IPS-20b (cell line): ENCODE measurements around the gene SH3RF3.

ENCODE experiments used
- H3K27ac ChIP-seq: one replicate; pipeline ENCODE4 v1.5.1; 2013; ENCODE audit warnings: low read length
- H3K27me3 ChIP-seq: 2 replicates; pipeline ENCODE4 v1.6.1; 2013; ENCODE audit warnings: mild to moderate bottlenecking, low read length, inconsistent platforms; ENCODE audit not compliant: insufficient read depth
- H3K36me3 ChIP-seq: 2 replicates; pipeline ENCODE4 v1.6.1; 2013; ENCODE audit warnings: low read depth, mild to moderate bottlenecking, inconsistent platforms, low read length, moderate library complexity; ENCODE audit not compliant: insufficient read depth
- H3K4me1 ChIP-seq: 2 replicates; pipeline ENCODE4 v1.6.1; 2013; ENCODE audit warnings: mild to moderate bottlenecking, control low read depth, inconsistent platforms, low read length, moderate library complexity; ENCODE audit not compliant: insufficient read depth
- H3K4me3 ChIP-seq: 2 replicates; pipeline ENCODE4 v1.5.1; 2013; ENCODE audit warnings: mild to moderate bottlenecking, low read length, inconsistent platforms
- H3K9ac ChIP-seq: 2 replicates; pipeline ENCODE4 v1.6.1; 2013; ENCODE audit warnings: low read depth, mild to moderate bottlenecking, inconsistent platforms, low read length, moderate library complexity
- H3K9me3 ChIP-seq: 2 replicates; pipeline ENCODE4 v1.6.1; 2013; ENCODE audit warnings: mild to moderate bottlenecking, low read depth, low read length, inconsistent platforms; ENCODE audit not compliant: insufficient read depth

The SH3RF3 gene

GRCh38 chr2:109304731-109305470, 175.9 kb downstream of the SH3RF3 start:
- Histone ChIP-seq H3K9me3 (no peaks in the 10 kb centered on the region), H3K27me3 (no peaks in the 10 kb centered on the region), H3K36me3 (no peaks in the 10 kb centered on the region), H3K4me3 (no peak overlapping the region), H3K9ac (no peak overlapping the region), H3K27ac (no peak overlapping the region), H3K4me1 (no peaks in the 10 kb centered on the region)

GRCh38 chr2:109305490-109306167, 176.6 kb downstream of the SH3RF3 start:
- Histone ChIP-seq H3K4me3 (no peak overlapping the region), H3K9ac (no peak overlapping the region), H3K36me3 (no peaks in the 10 kb centered on the region), H3K9me3 (no peaks in the 10 kb centered on the region), H3K27ac (no peak overlapping the region), H3K4me1 (no peaks in the 10 kb centered on the region), H3K27me3 (no peaks in the 10 kb centered on the region)

- H3K27ac ChIP-seq: no peak overlapping the region
- H3K36me3 ChIP-seq: no peaks in the 10 kb centered on the region
- no peak overlapping the region for H3K9ac ChIP-seq
- no peak overlapping the region for H3K4me3 ChIP-seq
- no peaks in the 10 kb centered on the region for H3K4me1 ChIP-seq
- no peaks in the 10 kb centered on the region for H3K9me3 ChIP-seq
- H3K27me3 ChIP-seq: no peaks in the 10 kb centered on the region
These were observed 177.2 kb downstream of the SH3RF3 start for GRCh38 chr2:109306190-109306589.

GRCh38 chr2:109311771-109312170, 182.8 kb downstream of the SH3RF3 start:
- H3K27me3 ChIP-seq: no peaks in the 10 kb centered on the region
- H3K36me3 ChIP-seq: no peaks in the 10 kb centered on the region
- H3K27ac ChIP-seq: no peak overlapping the region
- H3K9ac ChIP-seq: no peak overlapping the region
- no peak overlapping the region for H3K4me3 ChIP-seq
- H3K4me1 ChIP-seq: no peaks in the 10 kb centered on the region
- no peaks in the 10 kb centered on the region for H3K9me3 ChIP-seq

- H3K9ac ChIP-seq: no peak overlapping the region
- no peak overlapping the region for H3K27ac ChIP-seq
- no peak overlapping the region for H3K4me3 ChIP-seq
- no peaks in the 10 kb centered on the region for H3K9me3 ChIP-seq
- H3K4me1 ChIP-seq: no peaks in the 10 kb centered on the region
- no peaks in the 10 kb centered on the region for H3K36me3 ChIP-seq
- no peaks in the 10 kb centered on the region for H3K27me3 ChIP-seq
These were observed 183.9 kb downstream of the SH3RF3 start for GRCh38 chr2:109312902-109313301.

GRCh38 chr2:109313343-109313742, 184.3 kb downstream of the SH3RF3 start:
- Histone ChIP-seq H3K27me3 (no peaks in the 10 kb centered on the region), H3K4me3 (no peak overlapping the region), H3K27ac (no peak overlapping the region), H3K4me1 (no peaks in the 10 kb centered on the region), H3K36me3 (no peaks in the 10 kb centered on the region), H3K9ac (no peak overlapping the region), H3K9me3 (no peaks in the 10 kb centered on the region)

GRCh38 chr2:109316091-109316490, 187.1 kb downstream of the SH3RF3 start:
- Histone ChIP-seq H3K9me3 (no peaks in the 10 kb centered on the region), H3K27me3 (no peaks in the 10 kb centered on the region), H3K4me1 (no peaks in the 10 kb centered on the region), H3K27ac (no peak overlapping the region), H3K4me3 (no peak overlapping the region), H3K9ac (no peak overlapping the region), H3K36me3 (no peaks in the 10 kb centered on the region)

GRCh38 chr2:109317471-109318095, 188.6 kb downstream of the SH3RF3 start:
- no peaks in the 10 kb centered on the region for H3K9me3 ChIP-seq
- H3K36me3 ChIP-seq: no peaks in the 10 kb centered on the region
- H3K4me1 ChIP-seq: no peaks in the 10 kb centered on the region
- H3K27ac ChIP-seq: no peak overlapping the region
- no peak overlapping the region for H3K4me3 ChIP-seq
- H3K9ac ChIP-seq: no peak overlapping the region
- H3K27me3 ChIP-seq: no peaks in the 10 kb centered on the region

- Histone ChIP-seq H3K27me3 (no peaks in the 10 kb centered on the region), H3K4me3 (no peak overlapping the region), H3K36me3 (no peaks in the 10 kb centered on the region), H3K9me3 (no peaks in the 10 kb centered on the region), H3K9ac (no peak overlapping the region), H3K4me1 (no peaks in the 10 kb centered on the region), H3K27ac (no peak overlapping the region)
These were observed 189.3 kb downstream of the SH3RF3 start for GRCh38 chr2:109318150-109318948.

GRCh38 chr2:109318949-109319342, 189.9 kb downstream of the SH3RF3 start:
- Histone ChIP-seq H3K27ac (no peak overlapping the region), H3K4me1 (no peaks in the 10 kb centered on the region), H3K9me3 (no peaks in the 10 kb centered on the region), H3K36me3 (no peaks in the 10 kb centered on the region), H3K27me3 (no peaks in the 10 kb centered on the region), H3K4me3 (no peak overlapping the region), H3K9ac (no peak overlapping the region)

- H3K36me3 ChIP-seq: no peaks in the 10 kb centered on the region
- no peak overlapping the region for H3K27ac ChIP-seq
- no peaks in the 10 kb centered on the region for H3K27me3 ChIP-seq
- H3K9me3 ChIP-seq: no peaks in the 10 kb centered on the region
- no peaks in the 10 kb centered on the region for H3K4me1 ChIP-seq
- H3K9ac ChIP-seq: no peak overlapping the region
- no peak overlapping the region for H3K4me3 ChIP-seq
These were observed 191.4 kb downstream of the SH3RF3 start for GRCh38 chr2:109320195-109320922.
